Measurements from ENCODE around the gene PDK2. TPM values are rescaled to one million over a fixed set of nuclear protein-coding genes. Genes with fewer than 3 reads are reported as not detected.

The PDK2 gene
- total RNA-seq, 1 experiment from 2014 or later, result 20.4 TPM

DNA sequence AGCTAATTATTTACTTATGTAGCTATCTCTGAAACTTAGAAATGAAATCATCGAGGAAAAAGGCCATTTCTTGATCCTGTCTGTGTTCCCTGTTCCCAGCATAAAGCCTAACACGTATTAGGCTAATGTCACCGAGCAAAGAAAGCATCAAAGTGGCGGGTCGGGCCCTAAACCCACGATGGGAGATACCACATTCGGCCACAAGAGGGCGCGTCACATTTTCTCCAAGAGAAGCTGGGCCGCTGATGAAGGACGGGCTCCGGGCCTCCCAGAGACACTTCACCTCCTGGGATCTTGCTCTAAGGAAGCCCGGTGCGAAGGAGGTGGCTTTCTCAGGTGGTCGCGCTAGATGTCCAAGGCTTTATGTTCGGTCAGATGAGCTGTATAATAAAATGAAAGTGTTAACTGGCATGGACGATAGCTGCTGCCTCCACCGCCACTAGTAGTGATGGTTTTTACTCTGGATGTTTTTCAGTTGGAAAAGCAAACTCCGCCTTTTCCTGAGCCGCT, 853 bp upstream of the PDK2 start:
- ChIA-PET CTCF (interaction anchor here (0.6 to 1.4 kb wide), 21 partner anchors 10 to 204 kb away, joined by 3 to 10 read pairs (median 4); no protein-coding TSS in a partner anchor), POLR2A (ENCODE audit: low non-redundant PET) (interaction anchor here (0.6 kb wide), 1 partner anchor 1794 kb away, joined by 11 read pairs; no protein-coding TSS in a partner anchor)
- TF ChIP-seq, protein P1, sequence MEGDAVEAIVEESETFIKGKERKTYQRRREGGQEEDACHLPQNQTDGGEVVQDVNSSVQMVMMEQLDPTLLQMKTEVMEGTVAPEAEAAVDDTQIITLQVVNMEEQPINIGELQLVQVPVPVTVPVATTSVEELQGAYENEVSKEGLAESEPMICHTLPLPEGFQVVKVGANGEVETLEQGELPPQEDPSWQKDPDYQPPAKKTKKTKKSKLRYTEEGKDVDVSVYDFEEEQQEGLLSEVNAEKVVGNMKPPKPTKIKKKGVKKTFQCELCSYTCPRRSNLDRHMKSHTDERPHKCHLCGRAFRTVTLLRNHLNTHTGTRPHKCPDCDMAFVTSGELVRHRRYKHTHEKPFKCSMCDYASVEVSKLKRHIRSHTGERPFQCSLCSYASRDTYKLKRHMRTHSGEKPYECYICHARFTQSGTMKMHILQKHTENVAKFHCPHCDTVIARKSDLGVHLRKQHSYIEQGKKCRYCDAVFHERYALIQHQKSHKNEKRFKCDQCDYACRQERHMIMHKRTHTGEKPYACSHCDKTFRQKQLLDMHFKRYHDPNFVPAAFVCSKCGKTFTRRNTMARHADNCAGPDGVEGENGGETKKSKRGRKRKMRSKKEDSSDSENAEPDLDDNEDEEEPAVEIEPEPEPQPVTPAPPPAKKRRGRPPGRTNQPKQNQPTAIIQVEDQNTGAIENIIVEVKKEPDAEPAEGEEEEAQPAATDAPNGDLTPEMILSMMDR (conservative IDR thresholded peaks at IDR 0.05; ENCODE audit: low read depth, low read length), result peak; percentile 94
- no peak for TF ChIP-seq EZH2 (IDR thresholded peaks at IDR 0.05; ENCODE audit: borderline replicate concordance, low read depth, low read length, poor library complexity, severe bottlenecking)
- no peak overlapping the region for H3K27ac ChIP-seq (ENCODE audit: low read depth, low read length, poor library complexity, severe bottlenecking)
- DNase-seq (ENCODE audit: low spot score), result peak; percentile 94
- intact Hi-C loops (cut with micrococcal nuclease; ENCODE audit: unreplicated experiment), result loop anchor here (2.0 kb wide), 2 partner anchors 67 to 203 kb away; no protein-coding TSS in a partner anchor
- peaks cover 10% of the 10 kb centered on the region for H3K4me1 ChIP-seq (ENCODE audit: insufficient read depth, low read length, poor library complexity, severe bottlenecking)
- H3K36me3 ChIP-seq (ENCODE audit: insufficient read depth, low read length, poor library complexity, severe bottlenecking), result no peaks in the 10 kb centered on the region
- H3K9me3 ChIP-seq (ENCODE audit: low read depth, low read length, poor library complexity, severe bottlenecking), result no peaks in the 10 kb centered on the region
- BruUV-seq (replicated peaks), result no TSS peak
- peak overlapping the region; percentile 77 for H3K4me3 ChIP-seq (ENCODE audit: low read depth, low read length, poor library complexity, severe bottlenecking)
- no peaks in the 10 kb centered on the region for H3K27me3 ChIP-seq (replicated peaks; ENCODE audit: insufficient read depth, low read depth, low read length, poor library complexity)

GRCh38 chr17:50095626-50096037, 481 bp downstream of the PDK2 start:
- ChIA-PET POLR2A (ENCODE audit: low non-redundant PET) (no interaction called here), CTCF (no interaction called here)
- no TSS peak for BruUV-seq (replicated peaks)
- no peaks in the 10 kb centered on the region for H3K9me3 ChIP-seq (ENCODE audit: low read depth, low read length, poor library complexity, severe bottlenecking)
- H3K36me3 ChIP-seq (ENCODE audit: insufficient read depth, low read length, poor library complexity, severe bottlenecking), result no peaks in the 10 kb centered on the region
- DNase-seq (ENCODE audit: low spot score), result no peak
- peak overlapping the region; percentile 77 for H3K4me3 ChIP-seq (ENCODE audit: low read depth, low read length, poor library complexity, severe bottlenecking)
- peak overlapping the region; percentile 82 for H3K27ac ChIP-seq (ENCODE audit: low read depth, low read length, poor library complexity, severe bottlenecking)
- H3K27me3 ChIP-seq (replicated peaks; ENCODE audit: insufficient read depth, low read depth, low read length, poor library complexity), result no peaks in the 10 kb centered on the region
- intact Hi-C loops (cut with micrococcal nuclease; ENCODE audit: unreplicated experiment), result loop anchor here (2.0 kb wide), 2 partner anchors 65 to 201 kb away; no protein-coding TSS in a partner anchor
- peaks cover 10% of the 10 kb centered on the region for H3K4me1 ChIP-seq (ENCODE audit: insufficient read depth, low read length, poor library complexity, severe bottlenecking)
- TF ChIP-seq, protein P1 (conservative IDR thresholded peaks at IDR 0.05; ENCODE audit: low read depth, low read length), result no peak
- no peak for TF ChIP-seq EZH2 (IDR thresholded peaks at IDR 0.05; ENCODE audit: borderline replicate concordance, low read depth, low read length, poor library complexity, severe bottlenecking)

- ChIA-PET CTCF (no interaction called here), POLR2A (ENCODE audit: low non-redundant PET) (no interaction called here)
- no peaks in the 10 kb centered on the region for H3K9me3 ChIP-seq (ENCODE audit: low read depth, low read length, poor library complexity, severe bottlenecking)
- peak overlapping the region; percentile 82 for H3K27ac ChIP-seq (ENCODE audit: low read depth, low read length, poor library complexity, severe bottlenecking)
- no TSS peak for BruUV-seq (replicated peaks)
- DNase-seq (ENCODE audit: low spot score), result no peak
- no peaks in the 10 kb centered on the region for H3K27me3 ChIP-seq (replicated peaks; ENCODE audit: insufficient read depth, low read depth, low read length, poor library complexity)
- no peaks in the 10 kb centered on the region for H3K36me3 ChIP-seq (ENCODE audit: insufficient read depth, low read length, poor library complexity, severe bottlenecking)
- intact Hi-C loops (cut with micrococcal nuclease; ENCODE audit: unreplicated experiment), result no loop called here
- peaks cover 10% of the 10 kb centered on the region for H3K4me1 ChIP-seq (ENCODE audit: insufficient read depth, low read length, poor library complexity, severe bottlenecking)
- TF ChIP-seq, protein P1 (conservative IDR thresholded peaks at IDR 0.05; ENCODE audit: low read depth, low read length), result no peak
- no peak for TF ChIP-seq EZH2 (IDR thresholded peaks at IDR 0.05; ENCODE audit: borderline replicate concordance, low read depth, low read length, poor library complexity, severe bottlenecking)
- H3K4me3 ChIP-seq (ENCODE audit: low read depth, low read length, poor library complexity, severe bottlenecking), result peak overlapping the region; percentile 77
These were observed 941 bp downstream of the PDK2 start for GRCh38 chr17:50096092-50096491.

Measured in A673 (cell line).